Common myeloid progenitor, CD34-positive (primary cell): ENCODE results near the gene FARSA.

ENCODE experiments used
- CTCF ChIA-PET: fragments of 350-600 bp; sonication (Branson Sonifier 250); formaldehyde crosslinking; loops from one replicate; lab custom pipeline; 2021; ENCODE audit warnings: antibody characterized with exemption; lab: Charles Lee
- POLR2A ChIA-PET: fragments of 350-600 bp; sonication (Branson Sonifier 250); formaldehyde crosslinking; loops from one replicate; lab custom pipeline; 2021; ENCODE audit warnings: antibody characterized with exemption; lab: Charles Lee
- DNase-seq, 3 donors: peaks; one replicate each; pipeline versions ENCODE4 v3.0.0 to v3.0.0-alpha.2; 2013
- H3K27ac ChIP-seq, 2 experiments: 1 replicate in 1 of 2; 2 replicates in 1 of 2; pipeline ENCODE4 v1.7.0; 2013; ENCODE audit warnings: inconsistent platforms in 2 of 2, low read length in 2 of 2, mild to moderate bottlenecking in 2 of 2, low read depth in 1 of 2, moderate library complexity in 1 of 2; ENCODE audit not compliant: severe bottlenecking in 2 of 2, insufficient read depth in 1 of 2, poor library complexity in 1 of 2
- H3K27me3 ChIP-seq, 5 experiments: replicated peaks in 2 of 5; 1 replicate in 3 of 5; 2 replicates in 2 of 5; pipeline versions ENCODE4 v1.6.1 to v1.7.0; 2013; ENCODE audit warnings: low read length in 4 of 5, mild to moderate bottlenecking in 2 of 5, moderate library complexity in 2 of 5, inconsistent platforms in 1 of 5; ENCODE audit not compliant: insufficient read depth in 5 of 5, control insufficient read depth in 4 of 5
- H3K36me3 ChIP-seq, 4 experiments: 1 replicate in 2 of 4; 2 replicates in 2 of 4; pipeline versions ENCODE4 v1.6.1 to v1.7.0; 2013; ENCODE audit warnings: low read length in 3 of 4, control low read depth in 1 of 4, mild to moderate bottlenecking in 1 of 4; ENCODE audit not compliant: control insufficient read depth in 4 of 4, insufficient read depth in 4 of 4
- H3K4me1 ChIP-seq, 4 experiments: 1 replicate in 3 of 4; 2 replicates in 1 of 4; pipeline versions ENCODE4 v1.6.1 to v1.7.1; 2013; ENCODE audit warnings: low read length in 3 of 4, mild to moderate bottlenecking in 3 of 4, control low read depth in 1 of 4, inconsistent platforms in 1 of 4, moderate library complexity in 1 of 4; ENCODE audit not compliant: control insufficient read depth in 4 of 4, insufficient read depth in 4 of 4; ENCODE audit errors: control extremely low read depth in 1 of 4
- H3K4me3 ChIP-seq, 7 experiments: 1 replicate in 4 of 7; 2 replicates in 3 of 7; pipeline versions ENCODE4 v1.5.1 to v1.7.0; 2013; ENCODE audit warnings: mild to moderate bottlenecking in 7 of 7, low read length in 6 of 7, moderate library complexity in 6 of 7, inconsistent platforms in 2 of 7, low read depth in 2 of 7, control low read depth in 1 of 7; ENCODE audit not compliant: insufficient read depth in 4 of 7, control insufficient read depth in 1 of 7; ENCODE audit errors: extremely low read depth in 1 of 7
- H3K9me3 ChIP-seq, 5 experiments: 1 replicate in 4 of 5; 2 replicates in 1 of 5; pipeline versions ENCODE4 v1.6.1 to v1.7.1; 2013; ENCODE audit warnings: low read length in 4 of 5, mild to moderate bottlenecking in 2 of 5, inconsistent platforms in 1 of 5, low read depth in 1 of 5, moderate library complexity in 1 of 5; ENCODE audit not compliant: control insufficient read depth in 4 of 5, insufficient read depth in 2 of 5; ENCODE audit errors: control extremely low read depth in 1 of 5
- WGBS: methylation state at CpG from one replicate; pipeline ENCODE4 v1.1.5; 2013; ENCODE audit not compliant: insufficient coverage; 5-methylcytosine and 5-hydroxymethylcytosine counted together

The FARSA gene

GRCh38 chr19:12881172-12881808 is 52.2 kb downstream of the FARSA start, which contains the start of gene DNASE2:
Gene DNASE2, minus strand, starts transcription at chr19:12881449. Its CDS starts 74 bp downstream, at chr19:12881375.
- peaks cover 0 to 12% (median 8%) of the 10 kb centered on the region in 4 experiments for H3K36me3 ChIP-seq
- DNase-seq = peak; percentile 96 to 98 (median 97)
- H3K4me1 ChIP-seq = peaks cover 0 to 31% (median 28%) of the 10 kb centered on the region in 4 experiments
- peak within 1 kb of the TSS; percentile 48 to 92 (median 82) for H3K4me3 ChIP-seq
- POLR2A ChIA-PET = interaction anchor here (0.8 to 1.0 kb wide), 3 partner anchors 10 to 163 kb away, joined by 3 read pairs; no protein-coding TSS in a partner anchor
- peak within 1 kb of the TSS in 1 of 2 experiments; percentile 79 for H3K27ac ChIP-seq
- 0% methylated on average over 31 of the region's 38 CpGs for WGBS
- peaks cover 0 to 7% (median 3%) of the 10 kb centered on the region in 5 experiments for H3K9me3 ChIP-seq
- H3K27me3 ChIP-seq = no peaks in the 10 kb centered on the region
- CTCF ChIA-PET = interaction anchor here (1.3 to 2.6 kb wide), 3 partner anchors 9 to 84 kb away, joined by 3 to 11 read pairs (median 8); partner anchors contain the start of genes FARSA and GCDH

GRCh38 chr19:12880551-12881171 is 52.9 kb downstream of the FARSA start:
- DNase-seq = peak in 2 of 3 donors; percentile 34 to 47
- ChIA-PET POLR2A (interaction anchor here (0.8 to 1.0 kb wide), 3 partner anchors 11 to 164 kb away, joined by 3 read pairs; no protein-coding TSS in a partner anchor), CTCF (interaction anchor here (0.9 to 2.2 kb wide), 4 partner anchors 10 to 33 kb away, joined by 3 to 8 read pairs (median 4); partner anchors contain the start of gene GCDH)

GRCh38 chr19:12875086-12875485 is 58.4 kb downstream of the FARSA start:
- ChIA-PET CTCF (interaction anchor here (0.6 to 2.0 kb wide), 2 partner anchors 16 to 746 kb away, joined by 3 to 5 read pairs; partner anchors contain the start of gene GCDH), POLR2A (no interaction called here)
- 96% methylated on average over 6 of the region's 6 CpGs for WGBS

More at GRCh38 chr19:12880551-12881171, 52.9 kb downstream of the FARSA start:
- H3K27me3 ChIP-seq = no peaks in the 10 kb centered on the region
- H3K36me3 ChIP-seq = peaks cover 0 to 18% (median 10%) of the 10 kb centered on the region in 4 experiments
- peak overlapping the region; percentile 48 to 92 (median 82) for H3K4me3 ChIP-seq
- WGBS = 20% methylated on average over 22 of the region's 29 CpGs
- peaks cover 0 to 7% (median 3%) of the 10 kb centered on the region in 5 experiments for H3K9me3 ChIP-seq
- H3K4me1 ChIP-seq = peaks cover 0 to 25% (median 23%) of the 10 kb centered on the region in 4 experiments
- H3K27ac ChIP-seq = peak overlapping the region in 1 of 2 experiments; percentile 79

GRCh38 chr19:12873891-12874745 is 59.4 kb downstream of the FARSA start:
- WGBS = 96% methylated on average over 82 of the region's 86 CpGs
- ChIA-PET POLR2A (no interaction called here), CTCF (interaction anchor here (1.0 to 2.0 kb wide), 4 partner anchors 9 to 156 kb away, joined by 3 to 5 read pairs (median 4); partner anchors contain the start of gene GCDH)
- no peak overlapping the region for H3K4me3 ChIP-seq
- DNase-seq = no peak
- H3K9me3 ChIP-seq = no peaks in the 10 kb centered on the region
- H3K27ac ChIP-seq = no peak overlapping the region
- H3K36me3 ChIP-seq = peaks cover 0 to 39% (median 14%) of the 10 kb centered on the region in 4 experiments
- H3K4me1 ChIP-seq = no peaks in the 10 kb centered on the region
- H3K27me3 ChIP-seq = no peaks in the 10 kb centered on the region

More at GRCh38 chr19:12875086-12875485, 58.4 kb downstream of the FARSA start:
- Histone ChIP-seq H3K9me3 (no peaks in the 10 kb centered on the region), H3K27me3 (no peaks in the 10 kb centered on the region), H3K27ac (no peak overlapping the region), H3K4me3 (no peak overlapping the region), H3K36me3 (peaks cover 0 to 39% (median 14%) of the 10 kb centered on the region in 4 experiments), H3K4me1 (peaks cover 0 to under 1% (median 0%) of the 10 kb centered on the region in 4 experiments)
- DNase-seq = no peak

- POLR2A ChIA-PET = interaction anchor here (0.7 to 1.0 kb wide), 3 partner anchors 50 to 71 kb away, joined by 3 to 5 read pairs (median 3); no protein-coding TSS in a partner anchor
These were observed 60.3 kb downstream of the FARSA start for GRCh38 chr19:12872941-12873890.

More at GRCh38 chr19:12872941-12873890, 60.3 kb downstream of the FARSA start:
- H3K27ac ChIP-seq = no peak overlapping the region
- H3K27me3 ChIP-seq = no peaks in the 10 kb centered on the region
- CTCF ChIA-PET = interaction anchor here (0.7 to 1.5 kb wide), 8 partner anchors 10 to 187 kb away, joined by 3 to 5 read pairs (median 3); no protein-coding TSS in a partner anchor
- peak overlapping the region in 4 of 7 experiments; percentile 30 to 45 (median 38) for H3K4me3 ChIP-seq
- DNase-seq = peak; percentile 86 to 91 (median 91)
- no peaks in the 10 kb centered on the region for H3K4me1 ChIP-seq
- peaks cover 0 to 35% (median 10%) of the 10 kb centered on the region in 4 experiments for H3K36me3 ChIP-seq
- H3K9me3 ChIP-seq = no peaks in the 10 kb centered on the region
- WGBS = 95% methylated on average over 70 of the region's 70 CpGs
